ENCODE data around the gene PHAF1.

- no peak for TF ChIP-seq CTCF (IDR thresholded peaks at IDR 0.05)
- TF ChIP-seq POLR2A (IDR thresholded peaks at IDR 0.05), result no peak
Observed at GRCh38 chr16:67120025-67120424, 10.3 kb downstream of the PHAF1 start.

Data from thyroid gland (tissue), 4 donors.